ENCODE measurements around the gene SLC29A1.

GRCh38 chr6:44194326-44194725 lies 29.1 kb upstream of the SLC29A1 start:
- TF ChIP-seq PATZ1 (CRISPR knock-in tag; IDR thresholded peaks at IDR 0.05; ENCODE audit: borderline replicate concordance): no peak
- TF ChIP-seq, protein P1, sequence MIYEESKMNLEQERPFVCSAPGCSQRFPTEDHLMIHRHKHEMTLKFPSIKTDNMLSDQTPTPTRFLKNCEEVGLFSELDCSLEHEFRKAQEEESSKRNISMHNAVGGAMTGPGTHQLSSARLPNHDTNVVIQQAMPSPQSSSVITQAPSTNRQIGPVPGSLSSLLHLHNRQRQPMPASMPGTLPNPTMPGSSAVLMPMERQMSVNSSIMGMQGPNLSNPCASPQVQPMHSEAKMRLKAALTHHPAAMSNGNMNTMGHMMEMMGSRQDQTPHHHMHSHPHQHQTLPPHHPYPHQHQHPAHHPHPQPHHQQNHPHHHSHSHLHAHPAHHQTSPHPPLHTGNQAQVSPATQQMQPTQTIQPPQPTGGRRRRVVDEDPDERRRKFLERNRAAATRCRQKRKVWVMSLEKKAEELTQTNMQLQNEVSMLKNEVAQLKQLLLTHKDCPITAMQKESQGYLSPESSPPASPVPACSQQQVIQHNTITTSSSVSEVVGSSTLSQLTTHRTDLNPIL (CRISPR knock-in tag; IDR thresholded peaks at IDR 0.05; ENCODE audit: low read depth): no peak
- no peak for TF ChIP-seq RARB (CRISPR knock-in tag; IDR thresholded peaks at IDR 0.05)
- TF ChIP-seq SNAI2 (CRISPR knock-in tag; IDR thresholded peaks at IDR 0.05): no peak
- no peak for TF ChIP-seq GLIS3 (CRISPR knock-in tag; IDR thresholded peaks at IDR 0.05)
- TF ChIP-seq, protein P2, sequence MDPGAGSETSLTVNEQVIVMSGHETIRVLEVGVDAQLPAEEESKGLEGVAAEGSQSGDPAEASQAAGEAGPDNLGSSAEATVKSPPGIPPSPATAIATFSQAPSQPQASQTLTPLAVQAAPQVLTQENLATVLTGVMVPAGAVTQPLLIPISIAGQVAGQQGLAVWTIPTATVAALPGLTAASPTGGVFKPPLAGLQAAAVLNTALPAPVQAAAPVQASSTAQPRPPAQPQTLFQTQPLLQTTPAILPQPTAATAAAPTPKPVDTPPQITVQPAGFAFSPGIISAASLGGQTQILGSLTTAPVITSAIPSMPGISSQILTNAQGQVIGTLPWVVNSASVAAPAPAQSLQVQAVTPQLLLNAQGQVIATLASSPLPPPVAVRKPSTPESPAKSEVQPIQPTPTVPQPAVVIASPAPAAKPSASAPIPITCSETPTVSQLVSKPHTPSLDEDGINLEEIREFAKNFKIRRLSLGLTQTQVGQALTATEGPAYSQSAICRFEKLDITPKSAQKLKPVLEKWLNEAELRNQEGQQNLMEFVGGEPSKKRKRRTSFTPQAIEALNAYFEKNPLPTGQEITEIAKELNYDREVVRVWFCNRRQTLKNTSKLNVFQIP (CRISPR knock-in tag; IDR thresholded peaks at IDR 0.05; ENCODE audit: borderline replicate concordance, low read depth): no peak
- TF ChIP-seq ZFP3 (CRISPR knock-in tag; IDR thresholded peaks at IDR 0.05): no peak
- no peak for TF ChIP-seq TOX (CRISPR knock-in tag; IDR thresholded peaks at IDR 0.05; ENCODE audit: borderline replicate concordance)
- no peak for TF ChIP-seq OSR1 (CRISPR knock-in tag; IDR thresholded peaks at IDR 0.05)
- no peak for TF ChIP-seq ARNTL (CRISPR knock-in tag; IDR thresholded peaks at IDR 0.05; ENCODE audit: borderline replicate concordance, low read depth)
- no peak for TF ChIP-seq TCF4 (CRISPR knock-in tag; IDR thresholded peaks at IDR 0.05; ENCODE audit: borderline replicate concordance)
- no peak for TF ChIP-seq PPARA (CRISPR knock-in tag; IDR thresholded peaks at IDR 0.05; ENCODE audit: borderline replicate concordance)
